DOHH2 (cell line): ENCODE measurements around the gene UBN1.
"Not testable (repeated sequence)": the region's sequence is repeated elsewhere in the genome, so short reads cannot be mapped to it uniquely, and the experiment has no call there.

ENCODE experiments used
- H3F3A ChIP-seq: fragments of 200-600 bp; sonication (generic), shearing (Covaris generic); 2 replicates; pipeline ENCODE4 v1.6.0; 2016; ENCODE audit warnings: antibody characterized with exemption, mild to moderate bottlenecking; ENCODE audit not compliant: control insufficient read depth, insufficient read depth
- H3K27ac ChIP-seq: fragments of 200-600 bp; sonication (generic); 2 replicates; pipeline ENCODE4 v1.5.1; 2014; ENCODE audit warnings: low read depth, mild to moderate bottlenecking, low read length, moderate library complexity
- H3K27me3 ChIP-seq: fragments of 200-600 bp; sonication (generic); 2 replicates; pipeline ENCODE4 v1.6.1; 2014; ENCODE audit warnings: mild to moderate bottlenecking, low read length, mixed read lengths; ENCODE audit not compliant: control insufficient read depth
- H3K36me3 ChIP-seq: fragments of 200-600 bp; sonication (generic); 2 replicates; pipeline ENCODE4 v1.6.1; 2014; ENCODE audit warnings: mild to moderate bottlenecking, low read length, moderate library complexity, mixed read lengths; ENCODE audit not compliant: control insufficient read depth
- H3K4me1 ChIP-seq: fragments of 200-600 bp; sonication (generic); 2 replicates; pipeline ENCODE4 v1.6.1; 2014; ENCODE audit warnings: mild to moderate bottlenecking, low read length, mixed read lengths; ENCODE audit not compliant: control insufficient read depth
- H3K4me2 ChIP-seq: fragments of 200-600 bp; sonication (generic); 2 replicates; pipeline ENCODE4 v1.6.0; 2014; ENCODE audit warnings: mild to moderate bottlenecking, low read length, moderate library complexity
- H3K4me3 ChIP-seq: fragments of 200-600 bp; sonication (generic); 2 replicates; pipeline ENCODE4 v1.5.1; 2014; ENCODE audit warnings: mild to moderate bottlenecking, low read length, mixed read lengths
- H3K79me2 ChIP-seq: fragments of 200-600 bp; sonication (generic); 2 replicates; pipeline ENCODE4 v1.6.1; 2014; ENCODE audit warnings: mild to moderate bottlenecking, low read length, mixed read lengths; ENCODE audit not compliant: control insufficient read depth
- H3K9me2 ChIP-seq: fragments of 200-600 bp; sonication (generic); replicated peaks from 2 replicates; pipeline ENCODE4 v1.6.1; 2014; ENCODE audit warnings: mild to moderate bottlenecking, low read length, mixed read lengths; ENCODE audit not compliant: control insufficient read depth
- H3K9me3 ChIP-seq: fragments of 200-600 bp; sonication (generic); 2 replicates; pipeline ENCODE4 v1.6.1; 2014; ENCODE audit warnings: antibody characterized with exemption, low read length, mixed read lengths; ENCODE audit not compliant: control insufficient read depth, insufficient read depth
- H4K20me1 ChIP-seq: fragments of 200-600 bp; sonication (generic); 2 replicates; pipeline ENCODE4 v1.6.0; 2014; ENCODE audit warnings: low read depth, mild to moderate bottlenecking, antibody characterized with exemption, low read length, moderate library complexity; ENCODE audit not compliant: control insufficient read depth, insufficient read depth
- CTCF ChIP-seq: fragments of 200-600 bp; sonication (generic); IDR thresholded peaks from one replicate; pipeline ENCODE4 v1.5.1; 2014; ENCODE audit warnings: antibody characterized with exemption, mild to moderate bottlenecking, low read depth, low read length; ENCODE audit not compliant: poor library complexity, severe bottlenecking
- EZH2phosphoT487 ChIP-seq: fragments of 200-600 bp; sonication (generic); IDR thresholded peaks from 2 replicates; pipeline ENCODE4 v1.6.1; 2017; ENCODE audit warnings: borderline replicate concordance, mild to moderate bottlenecking, antibody characterized with exemption, low read length, moderate library complexity, mixed read lengths

The UBN1 gene

GRCh38 chr16:4925791-4926190 lies 78.5 kb downstream of the UBN1 start:
- Histone ChIP-seq H3K79me2 (no peaks in the 10 kb centered on the region), H3K36me3 (no peaks in the 10 kb centered on the region), H3K27ac (no peak overlapping the region), H3K9me3 (peaks cover 14% of the 10 kb centered on the region), H3K4me1 (no peaks in the 10 kb centered on the region), H3F3A (no peaks in the 10 kb centered on the region), H3K27me3 (no peaks in the 10 kb centered on the region), H3K4me2 (no peak overlapping the region), H3K9me2 (no peaks in the 10 kb centered on the region), H3K4me3 (no peak overlapping the region), H4K20me1 (no peaks in the 10 kb centered on the region)
- TF ChIP-seq CTCF (no peak), EZH2phosphoT487 (no peak)

DNA sequence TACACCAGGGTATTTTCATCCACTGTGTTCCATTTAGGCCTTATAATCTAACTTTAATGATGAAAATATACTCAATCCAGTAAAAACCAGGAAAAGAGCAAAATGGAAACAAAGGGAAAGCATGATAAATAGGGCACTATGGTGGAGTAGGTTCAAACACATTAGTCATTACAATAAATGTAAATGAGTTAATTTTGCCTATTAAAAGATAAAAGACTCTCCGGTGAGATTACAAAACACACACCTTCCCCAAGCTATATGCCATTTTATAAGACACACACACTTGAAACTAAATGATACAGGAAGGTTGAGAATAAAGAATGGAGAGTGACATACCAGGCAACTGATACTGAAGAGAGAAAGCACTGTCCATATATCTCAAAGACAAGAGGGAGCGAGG lies 79.6 kb downstream of the UBN1 start:
- Histone ChIP-seq H3K27me3 (no peaks in the 10 kb centered on the region), H3K4me1 (no peaks in the 10 kb centered on the region), H3K79me2 (no peaks in the 10 kb centered on the region), H3K9me2 (no peaks in the 10 kb centered on the region), H3K4me2 (no peak overlapping the region), H3K27ac (no peak overlapping the region), H4K20me1 (no peaks in the 10 kb centered on the region), H3K36me3 (no peaks in the 10 kb centered on the region), H3K4me3 (no peak overlapping the region), H3K9me3 (peaks cover 14% of the 10 kb centered on the region), H3F3A (no peaks in the 10 kb centered on the region)
- TF ChIP-seq EZH2phosphoT487: no peak
- TF ChIP-seq CTCF: no peak

DNA sequence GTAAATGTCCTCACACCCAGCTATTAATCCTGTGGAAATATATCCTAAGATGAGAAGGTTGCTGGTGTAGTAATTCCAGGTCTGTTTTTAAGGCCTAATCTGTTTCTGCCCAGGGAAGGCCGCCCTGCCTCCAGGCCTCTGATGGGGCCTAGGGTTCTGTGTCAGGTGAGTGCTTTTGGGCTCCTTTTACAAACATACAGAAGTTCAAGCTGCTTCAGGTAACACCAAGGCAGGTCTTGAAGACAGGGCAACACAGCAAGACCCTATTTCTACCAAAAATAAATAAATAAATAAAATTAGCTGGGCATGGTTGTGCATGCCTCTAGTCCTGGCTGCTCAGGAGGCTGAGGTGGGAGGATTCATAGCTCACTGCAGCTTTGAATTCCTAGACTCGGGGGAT lies 80.4 kb downstream of the UBN1 start:
- Histone ChIP-seq H4K20me1 (no peaks in the 10 kb centered on the region), H3K9me2 (no peaks in the 10 kb centered on the region), H3K4me1 (no peaks in the 10 kb centered on the region), H3K27me3 (no peaks in the 10 kb centered on the region), H3F3A (no peaks in the 10 kb centered on the region), H3K4me2 (no peak overlapping the region), H3K36me3 (no peaks in the 10 kb centered on the region), H3K27ac (no peak overlapping the region), H3K9me3 (peaks cover 14% of the 10 kb centered on the region), H3K4me3 (no peak overlapping the region), H3K79me2 (no peaks in the 10 kb centered on the region)
- TF ChIP-seq EZH2phosphoT487: no peak
- TF ChIP-seq CTCF: no peak

GRCh38 chr16:4928227-4928626 lies 80.9 kb downstream of the UBN1 start:
- H3K4me3 ChIP-seq: no peak overlapping the region
- H3K9me2 ChIP-seq: no peaks in the 10 kb centered on the region
- no peaks in the 10 kb centered on the region for H3K4me1 ChIP-seq
- no peaks in the 10 kb centered on the region for H3K79me2 ChIP-seq
- H4K20me1 ChIP-seq: no peaks in the 10 kb centered on the region
- H3K4me2 ChIP-seq: no peak overlapping the region
- no peaks in the 10 kb centered on the region for H3F3A ChIP-seq
- no peaks in the 10 kb centered on the region for H3K27me3 ChIP-seq
- peaks cover 14% of the 10 kb centered on the region for H3K9me3 ChIP-seq
- H3K36me3 ChIP-seq: no peaks in the 10 kb centered on the region
- no peak overlapping the region for H3K27ac ChIP-seq
- TF ChIP-seq EZH2phosphoT487 (no peak), CTCF (no peak)

DNA sequence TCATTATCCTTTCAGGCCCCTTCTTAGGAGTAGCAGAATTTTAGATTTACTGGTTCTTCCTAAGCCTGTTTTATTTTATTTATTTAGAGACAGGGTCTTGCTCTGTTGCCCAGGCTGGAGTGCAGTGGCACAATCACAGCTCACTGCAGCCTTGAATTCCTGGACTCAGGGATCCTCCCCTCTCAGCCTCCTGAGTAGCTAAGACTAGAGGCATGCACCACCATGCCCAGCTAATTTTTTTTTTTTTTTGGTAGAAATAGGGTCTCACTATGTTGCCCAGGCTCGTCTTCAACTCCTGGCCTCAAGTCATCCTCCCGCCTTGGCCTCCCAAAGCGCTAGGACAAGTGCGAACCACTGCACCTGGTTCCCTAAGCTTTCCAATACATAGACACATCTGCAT lies 82.3 kb downstream of the UBN1 start:
- not testable (repeated sequence) for H3K9me2 ChIP-seq, H3K4me2 ChIP-seq, H3K79me2 ChIP-seq, H3K4me1 ChIP-seq, H3K27me3 ChIP-seq, H3K27ac ChIP-seq, H4K20me1 ChIP-seq, H3K4me3 ChIP-seq, H3F3A ChIP-seq, H3K36me3 ChIP-seq
- peaks cover 14% of the 10 kb centered on the region for H3K9me3 ChIP-seq
